Effector memory CD4-positive, alpha-beta T cell (primary cell): Measurements from ENCODE around the gene IL27RA.

Source experiments
- DNase-seq, 3 donors: peaks; one replicate each; pipeline ENCODE4 v3.0.0-alpha.2; 2020
- H3K27ac ChIP-seq: 2 replicates; pipeline ENCODE4 v1.7.0; 2013; ENCODE audit warnings: mild to moderate bottlenecking, low read length, moderate library complexity; ENCODE audit not compliant: insufficient read depth, poor library complexity, severe bottlenecking
- H3K27me3 ChIP-seq: replicated peaks from 2 replicates; pipeline ENCODE4 v1.7.0; 2013; ENCODE audit warnings: mild to moderate bottlenecking, low read length; ENCODE audit not compliant: insufficient read depth, control insufficient read depth, poor library complexity, severe bottlenecking
- H3K36me3 ChIP-seq: 2 replicates; pipeline ENCODE4 v1.7.0; 2013; ENCODE audit warnings: mild to moderate bottlenecking, low read length, moderate library complexity; ENCODE audit not compliant: control insufficient read depth, insufficient read depth
- H3K4me1 ChIP-seq: 2 replicates; pipeline ENCODE4 v1.7.0; 2013; ENCODE audit warnings: low read length, mild to moderate bottlenecking; ENCODE audit not compliant: control insufficient read depth, insufficient read depth, poor library complexity, severe bottlenecking
- H3K4me3 ChIP-seq: 2 replicates; pipeline ENCODE4 v1.7.0; 2013; ENCODE audit warnings: low read length, low read depth, mild to moderate bottlenecking; ENCODE audit not compliant: insufficient read depth, poor library complexity, severe bottlenecking
- H3K9me3 ChIP-seq: 2 replicates; pipeline ENCODE4 v1.7.0; 2013; ENCODE audit warnings: mild to moderate bottlenecking, low read length, moderate library complexity; ENCODE audit not compliant: control insufficient read depth

IL27RA gene

GRCh38 chr19:14066134-14066533 is 34.6 kb downstream of the IL27RA start:
- H3K27me3 ChIP-seq: no peaks in the 10 kb centered on the region
- no peak overlapping the region for H3K27ac ChIP-seq
- H3K9me3 ChIP-seq: no peaks in the 10 kb centered on the region
- no peak overlapping the region for H3K4me3 ChIP-seq
- H3K36me3 ChIP-seq: no peaks in the 10 kb centered on the region
- no peaks in the 10 kb centered on the region for H3K4me1 ChIP-seq
- DNase-seq: no peak

- H3K36me3 ChIP-seq: no peaks in the 10 kb centered on the region
- H3K4me3 ChIP-seq: no peak overlapping the region
- no peaks in the 10 kb centered on the region for H3K27me3 ChIP-seq
- DNase-seq: no peak
- H3K4me1 ChIP-seq: peaks cover 29% of the 10 kb centered on the region
- H3K27ac ChIP-seq: no peak overlapping the region
- no peaks in the 10 kb centered on the region for H3K9me3 ChIP-seq
Observed at GRCh38 chr19:14070268-14071050, 38.9 kb downstream of the IL27RA start.

- Histone ChIP-seq H3K27me3 (no peaks in the 10 kb centered on the region), H3K36me3 (no peaks in the 10 kb centered on the region), H3K9me3 (no peaks in the 10 kb centered on the region), H3K27ac (peak within 1 kb of the TSS; percentile 63), H3K4me1 (peaks cover 30% of the 10 kb centered on the region), H3K4me3 (peak within 1 kb of the TSS; percentile 84)
- no peak for DNase-seq
Observed at GRCh38 chr19:14072535-14073260, 41.1 kb downstream of the IL27RA start, which contains the start of gene MISP3. Gene MISP3 (plus strand): TSS chr19:14072786. CDS start chr19:14073310, 524 bp downstream.

- peak; percentile 59 to 65 (median 63) for DNase-seq
- Histone ChIP-seq H3K9me3 (no peaks in the 10 kb centered on the region), H3K4me1 (peaks cover 30% of the 10 kb centered on the region), H3K27ac (peak overlapping the region; percentile 63), H3K36me3 (no peaks in the 10 kb centered on the region), H3K4me3 (peak overlapping the region; percentile 84), H3K27me3 (no peaks in the 10 kb centered on the region)
Observed at GRCh38 chr19:14073261-14073924, 41.8 kb downstream of the IL27RA start.

- Histone ChIP-seq H3K9me3 (no peaks in the 10 kb centered on the region), H3K4me1 (peaks cover 30% of the 10 kb centered on the region), H3K27ac (peak overlapping the region; percentile 63), H3K36me3 (no peaks in the 10 kb centered on the region), H3K4me3 (peak overlapping the region; percentile 84), H3K27me3 (no peaks in the 10 kb centered on the region)
- no peak for DNase-seq
Observed at GRCh38 chr19:14073925-14074838, 42.6 kb downstream of the IL27RA start.

- H3K4me1 ChIP-seq: peaks cover 30% of the 10 kb centered on the region
- no peaks in the 10 kb centered on the region for H3K36me3 ChIP-seq
- H3K27ac ChIP-seq: no peak overlapping the region
- no peak overlapping the region for H3K4me3 ChIP-seq
- no peaks in the 10 kb centered on the region for H3K27me3 ChIP-seq
- no peak for DNase-seq
- H3K9me3 ChIP-seq: no peaks in the 10 kb centered on the region
Observed at GRCh38 chr19:14078411-14078810, 46.8 kb downstream of the IL27RA start.

- Histone ChIP-seq H3K27ac (peak overlapping the region; percentile 78), H3K9me3 (no peaks in the 10 kb centered on the region), H3K36me3 (no peaks in the 10 kb centered on the region), H3K27me3 (no peaks in the 10 kb centered on the region), H3K4me1 (peaks cover 12% of the 10 kb centered on the region), H3K4me3 (peak overlapping the region; percentile 69)
- DNase-seq: peak; percentile 97 to 99 (median 99)
Observed at GRCh38 chr19:14080887-14081796, 49.6 kb downstream of the IL27RA start.

GRCh38 chr19:14081797-14082674 is 50.5 kb downstream of the IL27RA start:
- Histone ChIP-seq H3K36me3 (no peaks in the 10 kb centered on the region), H3K4me1 (peaks cover 12% of the 10 kb centered on the region), H3K27me3 (no peaks in the 10 kb centered on the region), H3K9me3 (no peaks in the 10 kb centered on the region), H3K27ac (peak overlapping the region; percentile 78), H3K4me3 (peak overlapping the region; percentile 69)
- DNase-seq: peak in 1 of 3 donors; percentile 22
